AG09309 (cell line): ENCODE results near the gene DPH6.
"Not testable (repeated sequence)": the region's sequence is repeated elsewhere in the genome, so short reads cannot be mapped to it uniquely, and the experiment has no call there.

Source experiments
- DNase-seq: peaks from one replicate; pipeline ENCODE4 v3.0.0-alpha.2; 2010; ENCODE audit warnings: low read depth
- H3K4me3 ChIP-seq: 2 replicates; pipeline ENCODE4 v1.5.1; 2011; ENCODE audit warnings: mild to moderate bottlenecking, low read depth, low read length, moderate library complexity; ENCODE audit not compliant: control insufficient read depth
- TF ChIP-seq, protein P1 (sequence below): IDR thresholded peaks from 2 replicates; pipeline ENCODE4 v1.5.1; 2011; ENCODE audit warnings: mild to moderate bottlenecking, low read depth, low read length, inconsistent platforms; ENCODE audit not compliant: insufficient read depth, control insufficient read depth; ENCODE audit errors: missing control alignments

The DPH6 gene

DNA sequence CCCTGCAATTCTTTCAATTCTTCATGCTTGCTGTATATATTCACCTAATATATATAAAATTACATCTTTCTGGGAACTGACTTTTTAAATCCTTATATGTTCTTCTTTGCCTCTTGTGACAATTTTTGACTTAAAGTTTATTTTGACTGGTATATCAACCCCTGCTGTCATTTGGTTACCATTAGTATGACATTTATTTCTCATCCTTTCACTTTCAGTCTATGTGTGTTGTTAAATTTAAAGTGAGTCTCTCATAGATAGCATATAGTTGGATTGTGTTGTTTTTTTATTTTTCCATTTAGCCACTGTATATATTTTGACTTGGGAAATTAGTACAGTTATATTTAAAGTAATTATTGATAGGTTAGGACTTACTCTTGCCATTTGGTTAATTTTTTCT lies 194.9 kb downstream of the DPH6 start:
- TF ChIP-seq, protein P1, sequence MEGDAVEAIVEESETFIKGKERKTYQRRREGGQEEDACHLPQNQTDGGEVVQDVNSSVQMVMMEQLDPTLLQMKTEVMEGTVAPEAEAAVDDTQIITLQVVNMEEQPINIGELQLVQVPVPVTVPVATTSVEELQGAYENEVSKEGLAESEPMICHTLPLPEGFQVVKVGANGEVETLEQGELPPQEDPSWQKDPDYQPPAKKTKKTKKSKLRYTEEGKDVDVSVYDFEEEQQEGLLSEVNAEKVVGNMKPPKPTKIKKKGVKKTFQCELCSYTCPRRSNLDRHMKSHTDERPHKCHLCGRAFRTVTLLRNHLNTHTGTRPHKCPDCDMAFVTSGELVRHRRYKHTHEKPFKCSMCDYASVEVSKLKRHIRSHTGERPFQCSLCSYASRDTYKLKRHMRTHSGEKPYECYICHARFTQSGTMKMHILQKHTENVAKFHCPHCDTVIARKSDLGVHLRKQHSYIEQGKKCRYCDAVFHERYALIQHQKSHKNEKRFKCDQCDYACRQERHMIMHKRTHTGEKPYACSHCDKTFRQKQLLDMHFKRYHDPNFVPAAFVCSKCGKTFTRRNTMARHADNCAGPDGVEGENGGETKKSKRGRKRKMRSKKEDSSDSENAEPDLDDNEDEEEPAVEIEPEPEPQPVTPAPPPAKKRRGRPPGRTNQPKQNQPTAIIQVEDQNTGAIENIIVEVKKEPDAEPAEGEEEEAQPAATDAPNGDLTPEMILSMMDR = no peak

DNA sequence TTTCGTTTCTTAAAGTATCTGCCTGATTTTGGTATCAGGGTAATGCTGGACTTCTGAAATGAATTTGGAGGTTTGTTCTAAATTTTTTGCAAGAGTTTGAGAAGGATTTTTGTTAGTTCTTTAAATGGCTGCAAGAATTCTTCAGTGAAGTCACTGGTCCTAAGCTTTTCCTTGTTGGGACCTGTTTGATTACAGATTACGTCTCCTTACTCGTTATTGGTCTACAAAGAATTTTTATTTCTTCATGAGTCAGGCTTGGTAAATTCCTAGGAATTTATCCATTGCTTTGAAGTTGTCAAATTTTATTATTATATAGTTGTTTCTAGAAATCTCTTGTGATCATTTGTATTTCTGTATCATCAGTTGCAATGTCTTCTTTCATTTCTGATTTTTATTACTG lies 196.0 kb downstream of the DPH6 start:
- no peak for DNase-seq
- H3K4me3 ChIP-seq = no peak overlapping the region
- TF ChIP-seq, protein P1 = no peak

More for the DNA sequence above, 194.9 kb downstream of the DPH6 start:
- no peak for DNase-seq
- no peak overlapping the region for H3K4me3 ChIP-seq

DNA sequence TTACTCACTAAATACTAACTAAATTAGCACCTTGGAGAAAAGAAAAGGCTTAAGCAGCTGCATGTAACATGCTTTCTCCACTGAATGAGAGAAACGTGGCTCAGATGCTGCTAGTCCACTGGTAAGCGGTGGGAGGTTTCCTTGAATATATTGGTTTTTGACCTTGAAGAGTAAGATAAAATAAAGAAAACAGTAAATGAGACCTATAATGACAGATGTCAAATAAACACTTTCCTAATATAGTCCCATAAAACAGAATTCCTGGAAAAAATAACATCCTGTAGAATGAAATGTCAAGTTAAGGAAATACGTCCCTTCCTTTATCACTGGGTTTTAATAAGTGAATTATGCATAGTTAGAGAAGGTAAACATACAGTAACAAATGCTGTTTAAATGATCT lies 215.0 kb downstream of the DPH6 start:
- TF ChIP-seq, protein P1 = no peak
- H3K4me3 ChIP-seq = no peak overlapping the region
- no peak for DNase-seq

DNA sequence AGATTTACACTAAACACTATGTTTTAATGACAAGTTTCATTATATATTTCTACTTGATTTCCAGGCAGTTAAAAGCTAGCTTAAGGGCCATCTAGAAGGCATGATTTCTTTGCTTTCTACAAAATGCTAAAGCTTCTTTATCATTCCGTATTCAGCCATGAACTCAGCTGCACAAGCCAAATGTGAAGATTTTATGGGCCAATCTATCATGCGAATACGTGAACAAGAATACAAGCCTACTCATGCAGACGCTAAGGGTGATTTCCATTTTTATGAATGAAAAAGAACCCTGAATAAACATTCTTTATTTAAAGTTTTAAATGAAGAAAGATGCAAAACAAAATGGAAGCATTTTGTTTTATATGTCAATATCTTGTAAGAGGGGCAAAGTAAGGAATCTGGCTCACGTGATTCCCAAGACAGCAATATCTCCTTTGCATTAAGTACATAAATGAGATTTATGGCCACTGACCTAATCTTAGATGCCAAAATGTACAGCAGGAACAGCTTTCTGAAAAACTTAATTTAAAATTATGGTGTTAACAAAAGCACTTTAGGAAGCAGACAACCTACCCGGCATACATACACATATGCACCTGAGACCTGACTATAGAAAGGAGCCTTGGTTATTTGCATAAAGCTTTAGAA lies 215.8 kb downstream of the DPH6 start:
- TF ChIP-seq, protein P1 = no peak
- no peak for DNase-seq
- H3K4me3 ChIP-seq = no peak overlapping the region

DNA sequence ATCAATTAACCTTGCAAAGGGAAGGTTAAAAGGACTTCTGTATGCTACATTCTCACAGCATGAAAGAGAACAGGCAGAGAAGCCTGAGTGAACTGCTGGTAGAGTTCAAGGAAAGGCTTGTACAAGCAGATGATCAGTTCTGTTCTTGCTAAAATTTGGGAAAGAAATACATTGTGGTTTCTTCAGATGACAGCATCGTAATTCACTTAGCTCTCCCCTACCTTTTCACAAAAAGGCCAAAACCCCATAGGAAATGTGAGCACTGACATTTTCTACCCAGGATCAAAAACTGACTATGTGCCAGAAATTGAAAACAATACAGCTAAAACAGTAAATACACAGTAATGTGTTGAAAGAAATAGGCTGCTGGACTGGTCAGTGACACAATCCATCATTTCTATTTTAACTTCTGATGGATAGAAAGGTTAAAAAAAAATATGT lies 216.4 kb downstream of the DPH6 start:
- no peak for DNase-seq
- no peak overlapping the region for H3K4me3 ChIP-seq
- TF ChIP-seq, protein P1 = no peak

DNA sequence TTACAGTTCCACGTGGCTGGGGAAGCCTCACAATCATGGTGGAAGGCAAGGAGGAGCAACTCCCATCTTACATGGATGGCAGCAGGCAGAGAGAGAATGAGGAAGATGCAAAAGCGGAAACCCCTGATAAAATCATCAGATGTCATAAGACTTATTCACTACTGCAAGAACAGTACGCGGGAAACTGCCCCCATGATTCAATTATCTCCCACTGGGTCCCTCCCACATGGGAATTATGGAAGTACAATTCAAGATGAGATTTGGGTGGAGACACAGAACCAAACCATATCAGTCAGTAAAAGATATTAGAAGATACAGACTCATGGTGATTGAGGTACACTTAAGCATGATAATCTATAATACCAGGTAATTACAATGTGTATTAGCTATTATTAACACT lies 217.1 kb downstream of the DPH6 start:
- DNase-seq, H3K4me3 ChIP-seq: not testable (repeated sequence)

- no peak for DNase-seq
- H3K4me3 ChIP-seq = no peak overlapping the region
- TF ChIP-seq, protein P1 = no peak
Measured at GRCh38 chr15:35327789-35328188, 218.2 kb downstream of the DPH6 start.
